CD14-positive monocyte (primary cell): ENCODE data around the gene TSGA10IP. TPM values are rescaled to one million over a fixed set of nuclear protein-coding genes. Genes with fewer than 3 reads are reported as not detected.

Experiments used
- DNase-seq, 3 donors: peaks; one replicate each; pipeline ENCODE4 v3.0.0-alpha.2; 2011 to 2022
- H2AFZ ChIP-seq: 2 replicates; pipeline ENCODE4 v1.6.0; 2012; ENCODE audit warnings: mild to moderate bottlenecking, low read depth, low read length, inconsistent platforms; ENCODE audit not compliant: insufficient read depth, poor library complexity, severe bottlenecking
- H3K27ac ChIP-seq, 2 donors: 1 replicate in 1 of 2; 2 replicates in 1 of 2; pipeline ENCODE4 v1.5.1; 2012 to 2013; ENCODE audit warnings: low read length in 2 of 2, control low read depth in 1 of 2, inconsistent platforms in 1 of 2, low read depth in 1 of 2, mild to moderate bottlenecking in 1 of 2
- H3K27me3 ChIP-seq, 2 donors: one replicate each; pipeline versions ENCODE4 v1.6.0 to v1.6.1; 2011 to 2013; ENCODE audit warnings: low read length in 2 of 2; ENCODE audit not compliant: control insufficient read depth in 2 of 2, insufficient read depth in 2 of 2
- H3K36me3 ChIP-seq, 2 donors: replicated peaks in 1 of 2; 1 replicate in 1 of 2; 2 replicates in 1 of 2; pipeline versions ENCODE4 v1.5.1 to v1.6.1; 2012 to 2013; ENCODE audit warnings: low read length in 2 of 2, control low read depth in 1 of 2, inconsistent platforms in 1 of 2, mild to moderate bottlenecking in 1 of 2; ENCODE audit not compliant: insufficient read depth in 2 of 2, control insufficient read depth in 1 of 2
- H3K4me1 ChIP-seq, 2 donors: 1 replicate in 1 of 2; 2 replicates in 1 of 2; pipeline versions ENCODE4 v1.5.1 to v1.6.1; 2012 to 2013; ENCODE audit warnings: low read length in 2 of 2, control low read depth in 1 of 2, inconsistent platforms in 1 of 2, mild to moderate bottlenecking in 1 of 2, moderate library complexity in 1 of 2; ENCODE audit not compliant: insufficient read depth in 2 of 2, control insufficient read depth in 1 of 2
- H3K4me2 ChIP-seq: replicated peaks from 2 replicates; pipeline ENCODE3; 2012; ENCODE audit warnings: low read length, moderate library complexity, mild to moderate bottlenecking; ENCODE audit not compliant: poor library complexity, severe bottlenecking; ENCODE audit errors: extremely low read depth
- H3K4me3 ChIP-seq, 3 experiments: fragments of 200-600 bp in 1 of 3; sonication (generic) in 1 of 3; replicated peaks in 1 of 3; 1 replicate in 2 of 3; 2 replicates in 1 of 3; pipeline ENCODE4 v1.5.1; 2011 to 2013; ENCODE audit warnings: low read length in 3 of 3, mild to moderate bottlenecking in 3 of 3, control low read depth in 2 of 3, low read depth in 2 of 3, inconsistent platforms in 1 of 3, moderate library complexity in 1 of 3
- H3K79me2 ChIP-seq: 2 replicates; pipeline ENCODE4 v1.6.0; 2012; ENCODE audit warnings: mild to moderate bottlenecking, control low read depth, inconsistent platforms, low read length, moderate library complexity; ENCODE audit not compliant: insufficient read depth
- H3K9ac ChIP-seq: 2 replicates; pipeline ENCODE4 v1.6.0; 2017; ENCODE audit warnings: low read length, mild to moderate bottlenecking; ENCODE audit not compliant: insufficient read depth, poor library complexity, severe bottlenecking
- H3K9me3 ChIP-seq, 2 donors: replicated peaks in 1 of 2; 1 replicate in 1 of 2; 2 replicates in 1 of 2; pipeline versions ENCODE4 v1.5.1 to v1.6.1; 2012 to 2013; ENCODE audit warnings: low read length in 2 of 2, control low read depth in 1 of 2; ENCODE audit not compliant: control insufficient read depth in 1 of 2, insufficient read depth in 1 of 2
- H4K20me1 ChIP-seq: 2 replicates; pipeline ENCODE4 v1.6.0; 2012; ENCODE audit warnings: mild to moderate bottlenecking, low read length, control low read depth, moderate library complexity; ENCODE audit not compliant: insufficient read depth
- H3K27ac Mint-ChIP-seq, 7 donors: one replicate each; pipeline ENCODE4 v1.8.0; 2020; ENCODE audit warnings: mild to moderate bottlenecking in 7 of 7, mixed read lengths in 7 of 7, moderate library complexity in 6 of 7, inconsistent platforms in 2 of 7
- H3K27me3 Mint-ChIP-seq, 3 donors: one replicate each; pipeline ENCODE4 v1.8.0; 2021 to 2022; ENCODE audit warnings: low read depth in 3 of 3, mild to moderate bottlenecking in 3 of 3, mixed read lengths in 3 of 3, moderate library complexity in 3 of 3, inconsistent platforms in 1 of 3
- H3K36me3 Mint-ChIP-seq, 2 donors: one replicate each; pipeline ENCODE4 v1.8.0; 2020; ENCODE audit warnings: mixed read lengths in 2 of 2, inconsistent platforms in 1 of 2, mild to moderate bottlenecking in 1 of 2
- H3K4me1 Mint-ChIP-seq: one replicate; pipeline ENCODE4 v1.8.0; 2020; ENCODE audit warnings: mild to moderate bottlenecking, mixed read lengths
- H3K4me3 Mint-ChIP-seq, 2 donors: one replicate each; pipeline ENCODE4 v1.8.0; 2020; ENCODE audit warnings: mild to moderate bottlenecking in 2 of 2, mixed read lengths in 2 of 2, moderate library complexity in 1 of 2
- H3K9me3 Mint-ChIP-seq, 7 donors: one replicate each; pipeline ENCODE4 v1.8.0; 2020 to 2022; ENCODE audit warnings: mixed read lengths in 7 of 7, mild to moderate bottlenecking in 6 of 7, moderate library complexity in 6 of 7, inconsistent platforms in 2 of 7
- CTCF ChIP-seq: fragments of 200-600 bp; IDR thresholded peaks from one replicate; pipeline ENCODE4 v1.8.0; 2022; ENCODE audit warnings: antibody characterized with exemption, mild to moderate bottlenecking
- WGBS: methylation state at CpG from one replicate; pipeline ENCODE4 v1.1.5; 2013; ENCODE audit warnings: missing lambda C conversion rate; ENCODE audit not compliant: insufficient coverage; 5-methylcytosine and 5-hydroxymethylcytosine counted together
- intact Hi-C, 2 donors: fragments of 100-400 bp; cut with micrococcal nuclease; formaldehyde crosslinking; loops; one replicate each; pipeline versions ENCODE4 v1.15.0 to v1.15.1; 2023
- polyA plus RNA-seq, 3 donors: library from polyadenylated mRNA; depleted of rRNA in 1 of 3; unstranded in 2 of 3; stranded (reverse) in 1 of 3; fragments of 300-500 nt in 2 of 3; fragments of >200 nt in 1 of 3; fragmentation: Illumina TruSeq in 2 of 3; gene quantifications; 1 replicate in 2 of 3; 2 replicates in 1 of 3; pipeline ENCODE4 v1.2.3, GENCODE V29; 2012 to 2021

TSGA10IP gene
- polyA plus RNA-seq, 3 donors, result 0.67 to 0.71 TPM; not detected in 1

- H3K9me3 Mint-ChIP-seq, result peaks cover 0 to 3% (median 0%) of the 10 kb centered on the region in 7 donors
- peak overlapping the region; percentile 61 for H3K9ac ChIP-seq
- H3K4me3 Mint-ChIP-seq, result peak overlapping the region; percentile 77 to 90
- intact Hi-C loops, result loop anchor here in 1 of 2 donors (5.0 kb wide), 1 partner anchor 41 kb away; the partner anchor contains the start of gene FIBP
- peak overlapping the region; percentile 72 to 90 for H3K27ac ChIP-seq
- no peaks in the 10 kb centered on the region for H3K9me3 ChIP-seq
- peaks cover 0 to 7% of the 10 kb centered on the region in 2 donors for H3K36me3 ChIP-seq
- H3K27me3 ChIP-seq, result no peaks in the 10 kb centered on the region
- no peak for DNase-seq
- H3K27ac Mint-ChIP-seq, result peak overlapping the region; percentile 85 to 94 (median 93)
- H4K20me1 ChIP-seq, result no peaks in the 10 kb centered on the region
- WGBS, result 71% methylated on average over 2 of the region's 6 CpGs
- peaks cover 0 to 2% (median 1%) of the 10 kb centered on the region in 3 donors for H3K27me3 Mint-ChIP-seq
- no peaks in the 10 kb centered on the region for H3K79me2 ChIP-seq
- H3K4me1 ChIP-seq, result peaks cover 18 to 26% of the 10 kb centered on the region in 2 donors
- no peak for TF ChIP-seq CTCF
- peak overlapping the region; percentile 80 for H3K4me2 ChIP-seq
- peaks cover 28% of the 10 kb centered on the region for H3K4me1 Mint-ChIP-seq
- peaks cover 5 to 6% of the 10 kb centered on the region in 2 donors for H3K36me3 Mint-ChIP-seq
- peak overlapping the region in 1 of 3 experiments; percentile 71 for H3K4me3 ChIP-seq
- H2AFZ ChIP-seq, result peak overlapping the region; percentile 94
Measured at GRCh38 chr11:65928667-65929066, 16.6 kb upstream of the TSGA10IP start.

- Mint-ChIP-seq H3K4me3 (no peak overlapping the region), H3K36me3 (no peaks in the 10 kb centered on the region), H3K9me3 (peaks cover 0 to 5% (median 0%) of the 10 kb centered on the region in 7 donors), H3K4me1 (peaks cover 30% of the 10 kb centered on the region), H3K27ac (no peak overlapping the region), H3K27me3 (peaks cover 0 to 5% (median 2%) of the 10 kb centered on the region in 3 donors)
- no peaks in the 10 kb centered on the region for H3K79me2 ChIP-seq
- H3K9ac ChIP-seq, result no peak overlapping the region
- H3K36me3 ChIP-seq, result no peaks in the 10 kb centered on the region
- intact Hi-C loops, result no loop called here
- H3K9me3 ChIP-seq, result no peaks in the 10 kb centered on the region
- WGBS, result 79% methylated on average over 11 of the region's 13 CpGs
- no peak for DNase-seq
- no peaks in the 10 kb centered on the region for H3K27me3 ChIP-seq
- no peak overlapping the region for H3K4me2 ChIP-seq
- H2AFZ ChIP-seq, result no peak overlapping the region
- H3K27ac ChIP-seq, result no peak overlapping the region
- no peak overlapping the region for H3K4me3 ChIP-seq
- H4K20me1 ChIP-seq, result no peaks in the 10 kb centered on the region
- peak; percentile 6 for TF ChIP-seq CTCF
- peaks cover 18 to 21% of the 10 kb centered on the region in 2 donors for H3K4me1 ChIP-seq
Measured at GRCh38 chr11:65931773-65932557, 13.3 kb upstream of the TSGA10IP start.
